Measurements from ENCODE around the gene EMSY.

The EMSY gene

GRCh38 chr11:76597533-76598425, 153.0 kb downstream of the EMSY start:
- no peak overlapping the region for H3K9ac ChIP-seq (ENCODE audit: insufficient read length, low read depth)
- no peak overlapping the region for H3K4me3 ChIP-seq (ENCODE audit: insufficient read length, low read depth)
- DNase-seq (ENCODE audit: low read depth, low spot score): no peak
- no peaks in the 10 kb centered on the region for H3K27me3 ChIP-seq (ENCODE audit: insufficient read depth, insufficient read length)
- no peaks in the 10 kb centered on the region for H3K9me3 ChIP-seq (ENCODE audit: insufficient read depth, low read length)
- no peak for TF ChIP-seq ZNF274 (IDR thresholded peaks at IDR 0.05; ENCODE audit: low read depth, low read length)
- no peak for TF ChIP-seq SUZ12 (IDR thresholded peaks at IDR 0.05; ENCODE audit: extremely low read depth, insufficient read depth, insufficient read length)
- TF ChIP-seq YY1 (IDR thresholded peaks at IDR 0.05; ENCODE audit: insufficient read depth, insufficient read length): no peak
- H3K4me1 ChIP-seq (ENCODE audit: insufficient read depth, insufficient read length): peaks cover 10% of the 10 kb centered on the region
- H3K36me3 ChIP-seq (ENCODE audit: insufficient read depth, insufficient read length, low read length): no peaks in the 10 kb centered on the region

- no peaks in the 10 kb centered on the region for H3K27me3 ChIP-seq (ENCODE audit: insufficient read depth, insufficient read length)
- H3K4me3 ChIP-seq (ENCODE audit: insufficient read length, low read depth): no peak overlapping the region
- H3K36me3 ChIP-seq (ENCODE audit: insufficient read depth, insufficient read length, low read length): no peaks in the 10 kb centered on the region
- no peaks in the 10 kb centered on the region for H3K9me3 ChIP-seq (ENCODE audit: insufficient read depth, low read length)
- DNase-seq (ENCODE audit: low read depth, low spot score): no peak
- TF ChIP-seq SUZ12 (IDR thresholded peaks at IDR 0.05; ENCODE audit: extremely low read depth, insufficient read depth, insufficient read length): no peak
- H3K4me1 ChIP-seq (ENCODE audit: insufficient read depth, insufficient read length): peaks cover 10% of the 10 kb centered on the region
- no peak overlapping the region for H3K9ac ChIP-seq (ENCODE audit: insufficient read length, low read depth)
These were observed 153.6 kb downstream of the EMSY start for GRCh38 chr11:76598426-76598839.

- no peak for DNase-seq (ENCODE audit: low read depth, low spot score)
- Histone ChIP-seq H3K36me3 (ENCODE audit: insufficient read depth, insufficient read length, low read length) (no peaks in the 10 kb centered on the region), H3K9me3 (ENCODE audit: insufficient read depth, low read length) (no peaks in the 10 kb centered on the region), H3K9ac (ENCODE audit: insufficient read length, low read depth) (no peak overlapping the region), H3K4me3 (ENCODE audit: insufficient read length, low read depth) (no peak overlapping the region), H3K4me1 (ENCODE audit: insufficient read depth, insufficient read length) (peaks cover 10% of the 10 kb centered on the region), H3K27me3 (ENCODE audit: insufficient read depth, insufficient read length) (no peaks in the 10 kb centered on the region)
- no peak for TF ChIP-seq SUZ12 (IDR thresholded peaks at IDR 0.05; ENCODE audit: extremely low read depth, insufficient read depth, insufficient read length)
- TF ChIP-seq YY1 (IDR thresholded peaks at IDR 0.05; ENCODE audit: insufficient read depth, insufficient read length): no peak
These were observed 154.5 kb downstream of the EMSY start for GRCh38 chr11:76599041-76600013.

- H3K4me1 ChIP-seq (ENCODE audit: insufficient read depth, insufficient read length): peaks cover 10% of the 10 kb centered on the region
- H3K36me3 ChIP-seq (ENCODE audit: insufficient read depth, insufficient read length, low read length): no peaks in the 10 kb centered on the region
- no peaks in the 10 kb centered on the region for H3K27me3 ChIP-seq (ENCODE audit: insufficient read depth, insufficient read length)
- no peak overlapping the region for H3K4me3 ChIP-seq (ENCODE audit: insufficient read length, low read depth)
- TF ChIP-seq ZNF274 (IDR thresholded peaks at IDR 0.05; ENCODE audit: low read depth, low read length) (no peak), SUZ12 (IDR thresholded peaks at IDR 0.05; ENCODE audit: extremely low read depth, insufficient read depth, insufficient read length) (no peak), YY1 (IDR thresholded peaks at IDR 0.05; ENCODE audit: insufficient read depth, insufficient read length) (no peak)
- H3K9ac ChIP-seq (ENCODE audit: insufficient read length, low read depth): no peak overlapping the region
- DNase-seq (ENCODE audit: low read depth, low spot score): no peak
- H3K9me3 ChIP-seq (ENCODE audit: insufficient read depth, low read length): no peaks in the 10 kb centered on the region
These were observed 155.4 kb downstream of the EMSY start for GRCh38 chr11:76600124-76600655.

GRCh38 chr11:76601272-76601671, 156.5 kb downstream of the EMSY start:
- no peak for TF ChIP-seq SUZ12 (IDR thresholded peaks at IDR 0.05; ENCODE audit: extremely low read depth, insufficient read depth, insufficient read length)
- no peak for TF ChIP-seq YY1 (IDR thresholded peaks at IDR 0.05; ENCODE audit: insufficient read depth, insufficient read length)
- no peak for TF ChIP-seq ZNF274 (IDR thresholded peaks at IDR 0.05; ENCODE audit: low read depth, low read length)
- peaks cover 13% of the 10 kb centered on the region for H3K4me1 ChIP-seq (ENCODE audit: insufficient read depth, insufficient read length)
- H3K36me3 ChIP-seq (ENCODE audit: insufficient read depth, insufficient read length, low read length): no peaks in the 10 kb centered on the region
- H3K9me3 ChIP-seq (ENCODE audit: insufficient read depth, low read length): no peaks in the 10 kb centered on the region
- no peaks in the 10 kb centered on the region for H3K27me3 ChIP-seq (ENCODE audit: insufficient read depth, insufficient read length)
- no peak for DNase-seq (ENCODE audit: low read depth, low spot score)
- no peak overlapping the region for H3K4me3 ChIP-seq (ENCODE audit: insufficient read length, low read depth)
- H3K9ac ChIP-seq (ENCODE audit: insufficient read length, low read depth): no peak overlapping the region

- H3K9ac ChIP-seq (ENCODE audit: insufficient read length, low read depth): no peak overlapping the region
- TF ChIP-seq SUZ12 (IDR thresholded peaks at IDR 0.05; ENCODE audit: extremely low read depth, insufficient read depth, insufficient read length) (no peak), YY1 (IDR thresholded peaks at IDR 0.05; ENCODE audit: insufficient read depth, insufficient read length) (no peak), ZNF274 (IDR thresholded peaks at IDR 0.05; ENCODE audit: low read depth, low read length) (no peak)
These were observed 156.9 kb downstream of the EMSY start for GRCh38 chr11:76601724-76602123.

More at GRCh38 chr11:76601724-76602123, 156.9 kb downstream of the EMSY start:
- Histone ChIP-seq H3K9me3 (ENCODE audit: insufficient read depth, low read length) (no peaks in the 10 kb centered on the region), H3K27me3 (ENCODE audit: insufficient read depth, insufficient read length) (no peaks in the 10 kb centered on the region), H3K4me3 (ENCODE audit: insufficient read length, low read depth) (no peak overlapping the region), H3K36me3 (ENCODE audit: insufficient read depth, insufficient read length, low read length) (no peaks in the 10 kb centered on the region), H3K4me1 (ENCODE audit: insufficient read depth, insufficient read length) (peaks cover 13% of the 10 kb centered on the region)
- DNase-seq (ENCODE audit: low read depth, low spot score): no peak

Data from NT2/D1 (cell line).